Osteoblast (primary cell): Measurements from ENCODE around the gene NOG. TPM values are rescaled to one million over a fixed set of nuclear protein-coding genes. Genes with fewer than 3 reads are reported as not detected.

ENCODE experiments used
- DNase-seq: peaks from one replicate; pipeline ENCODE4 v3.0.0; 2011; ENCODE audit warnings: low spot score, mixed read lengths; ENCODE audit not compliant: insufficient read length; ENCODE audit errors: missing footprints
- H2AFZ ChIP-seq: 2 replicates; pipeline ENCODE4 v1.6.0; 2011; ENCODE audit warnings: mild to moderate bottlenecking, low read length
- H3K27ac ChIP-seq: 2 replicates; pipeline ENCODE4 v1.5.1; 2011; ENCODE audit warnings: mild to moderate bottlenecking, low read depth, low read length, moderate library complexity
- H3K27me3 ChIP-seq: 2 replicates; pipeline ENCODE4 v1.6.0; 2012; ENCODE audit warnings: mild to moderate bottlenecking, control low read depth, inconsistent platforms, low read length, moderate library complexity; ENCODE audit not compliant: insufficient read depth
- H3K36me3 ChIP-seq: 2 replicates; pipeline ENCODE4 v1.5.1; 2011; ENCODE audit warnings: mild to moderate bottlenecking, low read length, control low read depth, moderate library complexity; ENCODE audit not compliant: insufficient read depth
- H3K4me1 ChIP-seq: 2 replicates; pipeline ENCODE4 v1.5.1; 2011; ENCODE audit warnings: mild to moderate bottlenecking, low read length, control low read depth, moderate library complexity; ENCODE audit not compliant: insufficient read depth
- H3K4me2 ChIP-seq: 2 replicates; pipeline ENCODE4 v1.6.0; 2011; ENCODE audit warnings: mild to moderate bottlenecking, low read length; ENCODE audit not compliant: insufficient read depth
- H3K4me3 ChIP-seq: fragments of 200-600 bp; sonication (generic); 3 replicates; pipeline ENCODE4 v1.5.1; 2012; ENCODE audit warnings: mild to moderate bottlenecking, low read length, inconsistent platforms; ENCODE audit not compliant: insufficient read depth
- H3K79me2 ChIP-seq: 2 replicates; pipeline ENCODE4 v1.6.0; 2012; ENCODE audit warnings: mild to moderate bottlenecking, low read length, control low read depth, inconsistent platforms; ENCODE audit not compliant: insufficient read depth
- H3K9me3 ChIP-seq: 2 replicates; pipeline ENCODE4 v1.5.1; 2011; ENCODE audit warnings: low read depth, low read length, control low read depth
- H4K20me1 ChIP-seq: 2 replicates; pipeline ENCODE4 v1.6.0; 2012; ENCODE audit warnings: mild to moderate bottlenecking, low read length, control low read depth; ENCODE audit not compliant: insufficient read depth
- total RNA-seq: library from RNA; depleted of rRNA; stranded (reverse); fragments of >200 nt; gene quantifications from 2 replicates; pipeline ENCODE4 v1.2.3, GENCODE V29; 2012
- TF ChIP-seq, protein P1 (sequence below): IDR thresholded peaks from 2 replicates; pipeline ENCODE4 v1.5.1; 2011; ENCODE audit warnings: mild to moderate bottlenecking, low read depth, low read length, moderate library complexity; ENCODE audit errors: extremely low read depth

The NOG gene
- total RNA-seq, 1 donor: 0.72 TPM

DNA sequence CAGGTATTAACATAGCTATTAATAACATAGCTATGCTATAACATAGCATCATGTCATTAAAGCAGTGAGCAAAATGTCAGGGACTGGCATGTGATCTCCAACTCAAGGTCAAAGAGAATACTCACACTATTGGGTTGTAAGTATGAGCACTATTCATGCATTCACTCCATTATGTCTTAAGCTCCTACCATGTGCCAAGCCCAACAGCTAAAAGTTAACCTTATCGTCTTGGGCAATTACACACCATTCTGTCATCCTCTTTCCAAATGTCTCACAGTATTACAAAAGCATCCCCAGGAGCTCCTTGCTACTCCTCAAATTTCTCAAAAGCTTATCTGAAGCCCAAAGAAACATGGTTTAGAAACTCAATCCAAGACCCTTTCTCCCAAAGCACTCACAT, 22.0 kb upstream of the NOG start:
- DNase-seq: no peak
- no peaks in the 10 kb centered on the region for H3K4me1 ChIP-seq
- TF ChIP-seq, protein P1, sequence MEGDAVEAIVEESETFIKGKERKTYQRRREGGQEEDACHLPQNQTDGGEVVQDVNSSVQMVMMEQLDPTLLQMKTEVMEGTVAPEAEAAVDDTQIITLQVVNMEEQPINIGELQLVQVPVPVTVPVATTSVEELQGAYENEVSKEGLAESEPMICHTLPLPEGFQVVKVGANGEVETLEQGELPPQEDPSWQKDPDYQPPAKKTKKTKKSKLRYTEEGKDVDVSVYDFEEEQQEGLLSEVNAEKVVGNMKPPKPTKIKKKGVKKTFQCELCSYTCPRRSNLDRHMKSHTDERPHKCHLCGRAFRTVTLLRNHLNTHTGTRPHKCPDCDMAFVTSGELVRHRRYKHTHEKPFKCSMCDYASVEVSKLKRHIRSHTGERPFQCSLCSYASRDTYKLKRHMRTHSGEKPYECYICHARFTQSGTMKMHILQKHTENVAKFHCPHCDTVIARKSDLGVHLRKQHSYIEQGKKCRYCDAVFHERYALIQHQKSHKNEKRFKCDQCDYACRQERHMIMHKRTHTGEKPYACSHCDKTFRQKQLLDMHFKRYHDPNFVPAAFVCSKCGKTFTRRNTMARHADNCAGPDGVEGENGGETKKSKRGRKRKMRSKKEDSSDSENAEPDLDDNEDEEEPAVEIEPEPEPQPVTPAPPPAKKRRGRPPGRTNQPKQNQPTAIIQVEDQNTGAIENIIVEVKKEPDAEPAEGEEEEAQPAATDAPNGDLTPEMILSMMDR: no peak
- no peak overlapping the region for H3K4me2 ChIP-seq
- no peak overlapping the region for H3K27ac ChIP-seq
- no peaks in the 10 kb centered on the region for H3K79me2 ChIP-seq
- H3K27me3 ChIP-seq: no peaks in the 10 kb centered on the region
- no peaks in the 10 kb centered on the region for H3K36me3 ChIP-seq
- no peak overlapping the region for H3K4me3 ChIP-seq
- no peaks in the 10 kb centered on the region for H4K20me1 ChIP-seq
- no peaks in the 10 kb centered on the region for H3K9me3 ChIP-seq
- no peak overlapping the region for H2AFZ ChIP-seq

DNA sequence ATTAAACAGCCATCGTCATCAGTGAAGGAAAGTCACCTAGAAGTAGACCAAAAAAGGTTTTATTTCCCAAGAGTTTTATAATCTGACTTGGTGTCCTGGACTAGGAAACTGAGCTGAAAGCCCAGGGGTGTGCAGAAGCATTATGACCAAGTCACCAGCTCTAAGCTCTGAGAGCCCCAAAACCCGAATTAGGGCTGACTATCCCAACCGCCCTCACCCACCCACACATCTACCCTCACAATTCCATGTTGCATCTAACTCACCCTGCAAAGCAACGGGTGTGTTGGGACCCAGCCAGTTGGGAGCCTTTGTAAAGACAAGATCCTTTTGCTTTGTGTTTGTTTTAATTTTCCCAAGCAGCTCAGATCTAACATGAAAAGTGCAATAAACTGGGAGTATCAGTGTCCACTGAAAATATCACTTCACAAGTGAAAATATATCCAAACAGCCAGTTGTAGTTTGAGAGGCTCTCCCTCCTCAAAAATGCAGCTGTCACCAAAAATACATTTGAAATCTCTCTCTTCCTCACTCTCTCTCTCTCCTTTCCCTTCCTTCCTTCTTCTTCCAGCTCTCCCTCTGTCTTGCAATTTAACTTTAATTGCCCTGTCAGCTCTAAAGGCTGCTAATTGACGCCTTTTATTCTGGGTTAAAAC, 16.2 kb upstream of the NOG start:
- Histone ChIP-seq H3K36me3 (no peaks in the 10 kb centered on the region), H3K4me2 (no peak overlapping the region), H3K9me3 (no peaks in the 10 kb centered on the region), H4K20me1 (no peaks in the 10 kb centered on the region), H3K27ac (no peak overlapping the region), H3K79me2 (no peaks in the 10 kb centered on the region), H3K4me3 (no peak overlapping the region), H3K4me1 (no peaks in the 10 kb centered on the region), H2AFZ (no peak overlapping the region), H3K27me3 (peaks cover 9% of the 10 kb centered on the region)
- no peak for DNase-seq
- TF ChIP-seq, protein P1: no peak

DNA sequence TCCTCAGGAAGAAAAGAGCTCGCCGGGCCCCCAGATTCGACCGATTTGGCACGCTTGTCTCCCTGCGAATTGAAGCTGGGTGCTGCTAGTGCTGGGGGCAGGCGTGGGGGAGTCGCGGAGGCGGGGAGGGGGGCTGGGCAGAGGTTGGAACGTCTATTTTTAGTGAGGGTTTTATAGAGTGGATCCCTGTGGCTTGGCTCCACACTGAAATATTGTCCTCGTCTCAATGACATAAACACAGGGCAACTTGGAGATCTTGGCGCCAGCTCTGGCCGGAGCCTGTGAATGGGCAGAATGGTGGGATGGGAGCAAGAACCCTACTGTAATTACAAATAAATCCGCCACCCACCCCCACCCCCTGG, 15.7 kb upstream of the NOG start:
- TF ChIP-seq, protein P1: no peak
- Histone ChIP-seq H3K79me2 (no peaks in the 10 kb centered on the region), H3K27ac (no peak overlapping the region), H3K9me3 (no peaks in the 10 kb centered on the region), H3K4me3 (no peak overlapping the region), H2AFZ (no peak overlapping the region), H3K36me3 (no peaks in the 10 kb centered on the region), H3K27me3 (peaks cover 9% of the 10 kb centered on the region), H3K4me2 (no peak overlapping the region), H4K20me1 (no peaks in the 10 kb centered on the region), H3K4me1 (no peaks in the 10 kb centered on the region)
- DNase-seq: no peak

DNA sequence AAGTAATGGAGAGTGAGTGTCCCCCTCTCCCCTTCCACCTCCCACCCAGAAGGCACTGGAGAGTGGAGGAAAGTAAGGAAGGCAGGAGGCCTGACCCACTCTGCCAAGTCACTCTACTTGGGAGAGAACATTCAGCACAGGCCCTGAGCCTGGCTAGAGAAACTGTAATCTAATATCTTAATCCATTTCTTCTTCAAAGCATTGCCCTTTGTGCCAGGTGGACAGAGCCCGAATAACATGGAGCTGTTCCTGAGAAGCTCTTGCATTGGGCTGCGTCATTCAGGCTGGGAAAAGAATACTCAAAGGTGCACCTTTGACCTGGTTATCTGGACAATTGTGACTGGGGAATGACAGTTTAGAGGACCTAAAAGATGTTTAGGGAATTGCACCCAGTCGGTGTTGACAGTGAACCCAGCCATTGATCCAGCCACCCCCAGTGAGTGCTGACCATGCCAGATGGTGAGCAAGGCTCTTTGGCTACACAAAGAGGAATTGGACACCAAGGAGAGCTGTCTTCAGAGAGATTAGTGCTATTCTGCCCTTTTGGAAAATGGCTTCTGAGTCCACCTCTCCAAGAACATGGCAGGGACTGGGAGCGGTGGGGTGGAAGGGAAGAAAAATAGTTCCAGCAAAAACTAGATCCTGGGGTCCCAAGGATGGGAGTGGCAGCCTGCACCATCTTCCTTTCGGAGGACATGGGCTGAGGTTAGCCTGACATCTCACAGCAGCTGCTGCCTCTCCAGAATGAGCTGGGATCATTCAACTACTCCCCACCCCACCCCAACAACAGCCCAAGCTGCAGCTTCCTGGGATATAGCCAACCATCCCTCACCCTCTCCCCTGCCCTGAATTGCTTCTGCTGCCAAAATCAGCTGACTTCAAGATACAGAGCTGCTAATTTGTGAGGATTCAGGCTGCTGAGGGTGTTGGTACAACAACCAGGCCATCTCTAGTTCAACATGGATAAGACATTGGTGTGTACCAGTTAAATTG, 11.6 kb upstream of the NOG start:
- Histone ChIP-seq H3K27me3 (peaks cover 13% of the 10 kb centered on the region), H3K9me3 (no peaks in the 10 kb centered on the region), H3K4me3 (no peak overlapping the region), H3K4me2 (no peak overlapping the region), H3K36me3 (no peaks in the 10 kb centered on the region), H2AFZ (no peak overlapping the region), H3K4me1 (no peaks in the 10 kb centered on the region), H3K79me2 (no peaks in the 10 kb centered on the region), H4K20me1 (no peaks in the 10 kb centered on the region), H3K27ac (no peak overlapping the region)
- TF ChIP-seq, protein P1: no peak
- DNase-seq: no peak
